Hepatic stellate cell (primary cell): Measurements from ENCODE around the gene NCLN.
"Not testable (repeated sequence)": the region's sequence is repeated elsewhere in the genome, so short reads cannot be mapped to it uniquely, and the experiment has no call there.

ENCODE experiments used
- DNase-seq: peaks from one replicate; pipeline ENCODE4 v3.0.0; 2011; ENCODE audit warnings: low spot score

Gene NCLN

DNA sequence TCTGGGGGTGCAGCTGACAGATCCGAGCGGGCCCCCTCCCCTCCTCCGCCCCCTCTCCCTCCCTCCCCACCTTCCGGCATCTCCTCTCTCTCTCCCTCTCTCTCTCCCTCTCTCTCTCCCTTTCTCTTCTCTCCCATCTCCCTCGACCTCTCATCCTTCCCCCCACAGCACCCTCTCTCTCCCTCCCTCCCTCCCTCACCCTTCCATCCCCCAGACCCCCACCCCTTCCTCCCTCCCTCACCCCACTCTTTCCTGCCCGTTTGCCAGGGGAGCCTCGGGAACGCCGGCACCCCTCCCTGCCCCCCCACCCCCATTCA, 39.4 kb downstream of the NCLN start:
- DNase-seq = no peak

GRCh38 chr19:3225677-3226093, 40.0 kb downstream of the NCLN start:
- DNase-seq = no peak

DNA sequence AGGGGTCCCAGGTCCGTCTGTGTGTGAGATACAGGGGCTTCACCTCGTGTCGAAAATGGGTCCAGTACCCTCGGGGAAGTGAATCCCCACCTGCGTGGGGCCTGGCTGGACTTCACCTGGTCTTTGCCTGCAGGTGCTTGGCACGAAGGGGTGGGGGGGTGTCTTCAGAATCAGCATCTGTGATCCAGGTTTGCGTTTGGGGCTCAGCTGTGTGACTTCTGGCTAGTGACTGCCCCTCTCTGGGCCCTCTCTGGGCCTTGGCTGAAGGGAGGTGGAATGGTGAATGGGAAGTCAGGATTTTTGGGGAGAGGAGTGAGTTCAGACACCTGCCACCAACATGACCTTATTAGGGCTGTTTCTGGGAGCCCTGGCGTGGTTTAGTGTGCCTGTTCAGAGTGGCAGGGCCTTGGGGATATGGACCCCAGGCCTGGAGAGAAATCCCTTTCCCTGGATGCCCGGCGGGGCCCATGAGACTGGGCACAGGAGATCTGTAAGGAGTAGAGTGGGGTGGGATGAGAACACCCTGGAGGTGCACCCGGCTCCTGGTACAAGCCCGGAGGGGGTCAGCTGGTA, 41.4 kb downstream of the NCLN start:
- no peak for DNase-seq

GRCh38 chr19:3229346-3229743, 43.6 kb downstream of the NCLN start:
- no peak for DNase-seq

GRCh38 chr19:3229888-3230496, 44.3 kb downstream of the NCLN start:
- DNase-seq = no peak

DNA sequence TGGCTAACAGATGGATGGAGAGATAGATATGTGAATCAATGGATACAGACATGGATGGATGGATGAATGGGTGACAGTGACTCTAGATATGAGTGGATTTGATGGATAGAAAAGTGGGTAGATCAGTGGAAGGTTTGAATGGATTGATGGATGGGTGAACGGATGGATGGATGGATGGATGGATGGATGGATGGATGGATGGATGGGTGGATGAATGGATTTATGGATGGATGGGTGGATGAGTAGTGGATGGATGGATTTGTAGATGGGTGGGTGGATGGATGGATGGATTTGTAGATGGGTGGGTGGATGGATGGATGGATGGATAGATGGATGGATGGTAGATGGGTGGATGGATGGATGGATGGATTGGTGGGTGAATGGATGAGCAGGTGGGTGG, 45.6 kb downstream of the NCLN start:
- no peak for DNase-seq

GRCh38 chr19:3233116-3233515, 47.4 kb downstream of the NCLN start:
- no peak for DNase-seq

DNA sequence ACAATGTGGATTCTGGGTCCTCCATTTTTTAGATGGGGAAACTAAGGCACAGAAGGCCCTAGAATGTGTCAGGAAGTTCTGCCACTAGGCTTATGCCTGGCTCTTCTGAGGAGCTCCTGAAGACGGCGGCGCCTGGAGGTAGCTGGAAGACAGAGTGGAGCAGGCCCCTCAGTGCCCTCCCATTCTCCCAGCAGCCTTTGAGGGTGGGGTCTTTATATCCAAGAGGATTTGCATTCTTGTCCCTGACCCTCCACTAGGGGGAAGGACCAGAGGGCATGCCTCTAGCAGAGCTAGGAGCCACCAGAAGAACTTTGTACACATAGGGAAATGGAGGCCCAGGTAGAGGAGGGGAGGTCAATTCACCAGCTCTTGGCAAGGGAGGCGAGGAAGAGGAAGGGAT, 48.1 kb downstream of the NCLN start:
- no peak for DNase-seq

DNA sequence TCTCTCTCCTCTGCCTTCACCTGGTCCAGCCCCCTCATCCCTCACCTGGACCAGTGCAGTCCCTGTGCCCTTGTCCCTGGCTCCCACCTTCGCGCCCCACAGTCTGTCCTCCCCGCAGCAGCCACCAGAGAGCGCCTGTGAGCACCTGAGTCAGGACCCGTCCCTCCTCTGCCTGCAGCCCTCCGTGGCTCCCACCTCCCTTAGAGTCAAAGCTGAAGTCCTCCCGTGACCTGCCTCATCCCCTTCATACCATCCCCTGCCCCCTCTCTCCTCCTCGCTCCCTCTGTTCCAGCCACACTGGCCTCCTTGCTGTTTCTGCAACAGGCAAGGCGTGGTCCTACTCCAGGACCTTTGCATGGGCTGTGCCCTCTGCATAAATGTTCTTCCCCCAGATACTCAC, 49.1 kb downstream of the NCLN start:
- no peak for DNase-seq

DNA sequence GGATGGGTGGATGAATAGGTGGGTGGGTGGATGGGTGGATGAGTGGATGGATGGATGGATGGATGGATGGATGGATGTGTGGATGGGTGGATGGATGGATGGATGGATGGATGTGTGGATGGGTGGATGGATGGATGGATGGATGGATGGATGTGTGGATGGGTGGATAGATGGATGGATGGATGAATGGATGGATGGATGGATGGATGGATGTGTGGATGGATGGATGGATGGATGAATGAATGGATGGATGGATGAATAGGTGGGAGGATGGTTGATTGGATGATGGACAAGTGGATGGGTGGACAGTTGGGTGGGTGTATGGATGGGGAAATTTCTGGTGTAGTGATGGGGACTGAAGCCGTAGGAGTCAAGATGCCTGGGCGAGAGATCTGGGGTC, 49.9 kb downstream of the NCLN start:
- DNase-seq = not testable (repeated sequence)

DNA sequence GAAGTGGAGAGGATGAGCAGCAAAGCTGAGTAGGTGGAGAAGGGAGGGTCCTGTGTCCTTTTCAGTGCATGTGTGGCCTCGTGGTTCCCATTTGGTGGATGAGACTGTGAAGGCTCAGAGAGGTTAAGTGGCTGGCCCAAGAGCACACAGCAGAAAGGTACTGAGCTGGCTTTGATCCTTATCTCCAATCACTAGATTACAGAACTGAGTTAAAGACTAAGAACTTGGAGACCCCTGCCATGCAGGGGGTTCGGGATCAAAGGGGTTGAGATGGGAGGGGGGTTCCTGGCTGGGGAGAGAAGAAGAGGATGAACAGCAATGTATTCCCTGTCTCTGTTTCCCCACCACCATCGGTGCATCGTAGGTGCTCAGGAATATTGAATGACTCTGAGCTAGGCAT, 50.5 kb downstream of the NCLN start:
- no peak for DNase-seq

GRCh38 chr19:3238066-3238561, 52.4 kb downstream of the NCLN start:
- no peak for DNase-seq

DNA sequence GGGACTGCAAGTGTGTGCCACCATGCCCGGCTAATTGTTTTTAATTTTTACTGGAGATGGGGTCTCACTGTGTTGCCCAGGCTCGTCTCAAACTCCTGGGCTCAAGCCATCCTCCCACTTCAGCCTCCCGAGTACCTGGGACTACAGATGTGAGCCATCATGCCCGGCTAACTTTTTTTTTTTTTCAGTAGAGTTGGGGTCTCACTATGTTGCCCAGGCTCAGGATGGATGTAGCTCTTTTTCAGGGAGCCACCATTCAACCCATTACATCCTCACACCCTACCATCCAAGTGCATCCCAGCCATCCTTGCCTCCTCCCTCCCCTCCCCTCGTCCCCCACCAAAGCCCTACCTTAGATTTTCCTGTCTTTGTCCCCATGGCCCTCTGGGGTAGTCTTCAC, 53.6 kb downstream of the NCLN start:
- no peak for DNase-seq

GRCh38 chr19:3243819-3244700, 58.3 kb downstream of the NCLN start:
- DNase-seq = no peak

- no peak for DNase-seq
Measured at GRCh38 chr19:3245050-3245449, 59.3 kb downstream of the NCLN start.

- DNase-seq = no peak
Measured at GRCh38 chr19:3248728-3249326, 63.1 kb downstream of the NCLN start.

- no peak for DNase-seq
Measured at GRCh38 chr19:3249408-3249807, 63.7 kb downstream of the NCLN start.

DNA sequence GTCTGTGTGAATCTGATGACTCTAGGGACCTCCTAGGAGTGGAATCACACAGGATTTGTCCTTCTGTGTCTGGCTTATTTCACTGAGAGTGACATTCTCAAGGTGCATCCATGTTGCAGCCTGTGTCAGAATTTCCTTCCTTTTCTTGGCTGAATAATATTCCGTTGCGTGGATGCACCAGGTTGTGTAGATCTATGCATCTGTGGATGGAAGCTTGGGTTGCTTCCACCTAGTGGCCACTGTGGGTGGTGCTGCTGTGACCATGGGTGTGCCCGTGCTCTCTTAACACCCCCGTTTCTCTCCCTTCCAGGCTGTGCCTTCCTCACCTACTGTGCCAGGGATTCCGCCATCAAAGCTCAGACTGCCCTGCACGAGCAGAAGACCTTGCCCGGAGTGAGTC, 64.9 kb downstream of the NCLN start:
- DNase-seq = no peak

GRCh38 chr19:3251229-3251628, 65.5 kb downstream of the NCLN start:
- no peak for DNase-seq

- no peak for DNase-seq
Measured at GRCh38 chr19:3252650-3253049, 66.9 kb downstream of the NCLN start.

DNA sequence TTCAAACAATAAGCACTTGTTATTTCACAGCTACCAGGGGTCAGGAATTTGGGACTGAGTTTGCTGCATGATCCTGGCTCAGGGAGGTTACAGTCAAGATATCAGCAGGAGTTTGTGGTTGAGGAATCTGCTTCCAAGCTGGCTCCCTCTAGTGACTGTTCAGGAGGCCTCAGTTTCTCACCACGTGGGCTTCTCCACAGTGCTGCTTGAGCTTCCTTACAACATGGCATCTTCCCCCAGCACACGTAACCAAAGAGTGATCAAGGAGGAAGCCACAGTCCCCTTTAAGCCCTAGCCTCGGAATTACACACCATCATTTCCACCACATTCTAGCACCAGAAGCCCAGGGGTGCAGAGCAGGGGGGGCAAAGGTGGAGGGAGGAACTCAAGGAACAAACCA, 67.5 kb downstream of the NCLN start:
- DNase-seq = no peak

GRCh38 chr19:3254520-3254919, 68.8 kb downstream of the NCLN start:
- DNase-seq = no peak

- DNase-seq = no peak
Measured at GRCh38 chr19:3257071-3257470, 71.3 kb downstream of the NCLN start.
